HepG2 (cell line): ENCODE measurements around the gene NSFL1C. TPM values are rescaled to one million over a fixed set of nuclear protein-coding genes. Genes with fewer than 3 reads are reported as not detected.

Experiments
- ATF3 ChIP-seq: sonication (generic); formaldehyde crosslinking; IDR thresholded peaks from 2 replicates; pipeline ENCODE4 v1.4.0; 2020; ENCODE audit warnings: missing genetic modification reagents
- ATM ChIP-seq: fragments of 450-650 bp; IDR thresholded peaks from 2 replicates; pipeline ENCODE4 v1.7.1; 2017; ENCODE audit warnings: mild to moderate bottlenecking, borderline replicate concordance
- CHCHD3 ChIP-seq: sonication (generic); formaldehyde crosslinking; IDR thresholded peaks from 2 replicates; pipeline ENCODE4 v1.8.0; 2022; ENCODE audit warnings: mild to moderate bottlenecking, missing genetic modification reagents, moderate library complexity
- EHMT2 ChIP-seq: fragments of 200-600 bp; sonication (generic); IDR thresholded peaks from 2 replicates; pipeline ENCODE4 v1.7.0; 2017; ENCODE audit warnings: antibody characterized with exemption, low read depth, low read length, borderline replicate concordance
- ETS1 ChIP-seq: sonication (generic); formaldehyde crosslinking; IDR thresholded peaks from 2 replicates; pipeline ENCODE4 v1.4.0; 2020; ENCODE audit warnings: missing genetic modification reagents
- HBP1 ChIP-seq: IDR thresholded peaks from 2 replicates; pipeline ENCODE4 v1.6.1; 2016; ENCODE audit warnings: low read depth, control low read depth
- HMGXB4 ChIP-seq, 2 experiments: sonication (generic) in 1 of 2; formaldehyde crosslinking in 1 of 2; IDR thresholded peaks; 2 replicates each; pipeline versions ENCODE4 v1.4.0 to v1.6.1; 2018 to 2020; ENCODE audit warnings: missing genetic modification reagents in 2 of 2, borderline replicate concordance in 1 of 2, low read depth in 1 of 2, mild to moderate bottlenecking in 1 of 2, missing biosample characterization in 1 of 2
- HOXA9 ChIP-seq: sonication (generic); formaldehyde crosslinking; IDR thresholded peaks from 2 replicates; pipeline ENCODE4 v1.8.1; 2022; ENCODE audit warnings: missing genetic modification reagents, mild to moderate bottlenecking, moderate library complexity, borderline replicate concordance
- JARID2 ChIP-seq: sonication (generic); formaldehyde crosslinking; IDR thresholded peaks from 2 replicates; pipeline ENCODE4 v1.8.1; 2023; ENCODE audit warnings: missing genetic modification reagents, inconsistent platforms; ENCODE audit not compliant: insufficient replicate concordance
- KAT8 ChIP-seq: IDR thresholded peaks from 2 replicates; pipeline ENCODE4 v1.6.1; 2016; ENCODE audit warnings: missing genetic modification reagents, missing compliant biosample characterization
- MEIS2 ChIP-seq: sonication (generic); formaldehyde crosslinking; IDR thresholded peaks from 2 replicates; pipeline ENCODE4 v1.9.0; 2021; ENCODE audit warnings: mild to moderate bottlenecking, missing genetic modification reagents
- RFX1 ChIP-seq: fragments of 450-650 bp; IDR thresholded peaks from 2 replicates; pipeline ENCODE4 v1.6.1; 2017
- SALL2 ChIP-seq: sonication (generic); formaldehyde crosslinking; IDR thresholded peaks from 2 replicates; pipeline ENCODE4 v1.8.1; 2023; ENCODE audit warnings: mild to moderate bottlenecking, missing genetic modification reagents, inconsistent platforms
- TCF12 ChIP-seq, 2 experiments: fragments of 450-650 bp in 1 of 2; sonication (generic) in 1 of 2; formaldehyde crosslinking in 1 of 2; IDR thresholded peaks; 2 replicates each; pipeline versions ENCODE4 v1.6.1 to v1.8.0; 2017 to 2022; ENCODE audit warnings: antibody characterized with exemption in 1 of 2, mild to moderate bottlenecking in 1 of 2, missing genetic modification reagents in 1 of 2, moderate library complexity in 1 of 2
- TOE1 ChIP-seq: sonication (generic); formaldehyde crosslinking; IDR thresholded peaks from 2 replicates; pipeline ENCODE4 v1.4.0; 2020; ENCODE audit warnings: mild to moderate bottlenecking, missing genetic modification reagents
- ZNF20 ChIP-seq: sonication (generic); formaldehyde crosslinking; IDR thresholded peaks from 2 replicates; pipeline ENCODE4 v1.4.0; 2020; ENCODE audit warnings: mild to moderate bottlenecking, moderate library complexity, missing genetic modification reagents
- ZNF33A ChIP-seq: sonication (generic); formaldehyde crosslinking; IDR thresholded peaks from 2 replicates; pipeline ENCODE4 v1.5.1; 2020; ENCODE audit warnings: missing genetic modification reagents, mild to moderate bottlenecking, moderate library complexity, borderline replicate concordance
- ZNF703 ChIP-seq: sonication (generic); formaldehyde crosslinking; IDR thresholded peaks from 2 replicates; pipeline ENCODE4 v1.5.1; 2020; ENCODE audit warnings: missing genetic modification reagents, mild to moderate bottlenecking, moderate library complexity, borderline replicate concordance
- ZNF841 ChIP-seq: sonication (generic); formaldehyde crosslinking; IDR thresholded peaks from 2 replicates; pipeline ENCODE4 v1.8.1; 2023; ENCODE audit warnings: missing genetic modification reagents, borderline replicate concordance
- polyA plus RNA-seq, 8 experiments: library from polyadenylated mRNA; depleted of rRNA in 3 of 8; stranded (reverse) in 7 of 8; unstranded in 1 of 8; fragments of >200 nt; fragmentation: Illumina TruSeq in 4 of 8; extraction: Trizol in 4 of 8; gene quantifications; 2 replicates each; pipeline versions ENCODE4 v1.2.1 to v1.2.3, GENCODE V29; 2011 to 2016; ENCODE audit warnings: low read depth in 4 of 8, missing spikeins in 1 of 8, mixed read lengths in 1 of 8; ENCODE audit not compliant: insufficient read depth in 1 of 8
- total RNA-seq, 5 experiments: library from RNA; depleted of rRNA; stranded (reverse); fragments of >200 nt; fragmentation: Illumina TruSeq; extraction: Trizol; gene quantifications; 2 replicates each; pipeline ENCODE4 v1.2.3, GENCODE V29; 2016; ENCODE audit warnings: low read depth in 1 of 5

Gene NSFL1C
- total and polyA plus RNA-seq, 2 of the 13 experiments (the other 11 are each of a cell fraction or from before 2014, with no cell fraction given): 22.9 to 62.7 TPM

GRCh38 chr20:1466211-1467081 is at the start of gene NSFL1C (continued):
- TF ChIP-seq TOE1 (peak; percentile 86), ATM (no peak), EHMT2 (no peak), SALL2 (peak; percentile 100), HMGXB4 (CRISPR knock-in tag; IDR thresholded peaks at IDR 0.05; ENCODE audit: borderline replicate concordance in 1 of 2, low read depth in 1 of 2) (peak; percentile 97 to 100), ZNF703 (CRISPR knock-in tag) (peak; percentile 96; the same call in 1 of the 2 replicates), ATF3 (CRISPR knock-in tag) (peak; percentile 82), ZNF33A (no peak), MEIS2 (CRISPR knock-in tag) (peak; percentile 97), RFX1 (no peak), HOXA9 (CRISPR knock-in tag) (peak; percentile 94), JARID2 (CRISPR knock-in tag) (no peak), ZNF841 (peak; percentile 86; the same call in 1 of the 2 replicates), CHCHD3 (CRISPR knock-in tag) (peak; percentile 95; the same call in 1 of the 2 replicates), HBP1 (CRISPR knock-in tag) (peak; percentile 98), KAT8 (CRISPR knock-in tag) (peak; percentile 96), ETS1 (CRISPR knock-in tag) (peak; percentile 98), TCF12 (IDR thresholded peaks at IDR 0.05) (no peak), TCF12 (CRISPR knock-in tag; IDR thresholded peaks at IDR 0.05) (peak; percentile 98), ZNF20 (CRISPR knock-in tag) (no peak; the same call in 1 of the 2 replicates)
